DLD1 (cell line): ENCODE data around the gene NUMA1.

Experiments used
- in situ Hi-C: cut with HindIII; loops from 2 replicates; pipeline ENCODE4 v1.10.0; 2017; ENCODE audit warnings: low sequenced_read_pairs

The NUMA1 gene

GRCh38 chr11:71977743-71978418 is 102.5 kb downstream of the NUMA1 start:
- in situ Hi-C loops, result no loop called here

- in situ Hi-C loops, result no loop called here
Observed at GRCh38 chr11:71977090-71977489, 103.3 kb downstream of the NUMA1 start.

DNA sequence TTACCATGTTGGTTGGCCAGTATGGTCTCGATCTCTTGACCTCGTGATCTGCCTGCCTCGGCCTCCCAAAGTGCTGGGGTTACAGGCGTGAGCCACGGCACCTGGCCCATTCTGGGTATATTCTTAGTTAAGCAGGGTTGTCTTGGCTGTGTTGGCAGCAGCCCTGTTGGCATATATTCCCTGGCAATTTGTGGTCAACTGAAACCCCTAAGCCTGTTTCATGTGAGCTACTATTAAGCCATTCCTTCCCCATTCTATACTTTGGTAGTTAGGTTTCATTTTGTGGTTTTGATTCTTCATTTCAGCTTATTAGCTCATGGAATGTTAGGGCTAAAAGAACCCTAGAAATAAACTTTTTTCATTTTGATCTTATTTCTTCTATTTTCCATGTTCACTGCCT is 103.8 kb downstream of the NUMA1 start:
- in situ Hi-C loops, result no loop called here

DNA sequence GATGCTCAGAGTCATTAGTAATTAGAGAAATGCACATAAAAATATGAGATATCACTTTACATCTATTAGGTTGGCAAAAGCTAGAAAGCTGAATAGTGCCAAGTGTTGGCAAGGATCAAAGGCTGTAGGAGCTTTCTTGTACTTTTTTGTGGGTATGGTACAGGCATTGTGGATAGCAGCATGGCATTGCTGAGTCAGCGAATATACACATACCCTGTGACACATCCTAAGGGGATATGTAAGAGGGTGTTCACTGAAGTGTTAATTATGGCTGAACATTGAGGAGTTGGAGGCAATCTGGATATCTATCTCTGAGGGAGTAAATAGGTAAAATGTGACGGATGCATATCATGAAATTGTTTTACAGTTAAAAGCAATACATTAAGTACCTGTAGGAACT is 108.7 kb downstream of the NUMA1 start:
- in situ Hi-C loops, result no loop called here

GRCh38 chr11:71964641-71965040 is 115.7 kb downstream of the NUMA1 start:
- in situ Hi-C loops, result no loop called here

DNA sequence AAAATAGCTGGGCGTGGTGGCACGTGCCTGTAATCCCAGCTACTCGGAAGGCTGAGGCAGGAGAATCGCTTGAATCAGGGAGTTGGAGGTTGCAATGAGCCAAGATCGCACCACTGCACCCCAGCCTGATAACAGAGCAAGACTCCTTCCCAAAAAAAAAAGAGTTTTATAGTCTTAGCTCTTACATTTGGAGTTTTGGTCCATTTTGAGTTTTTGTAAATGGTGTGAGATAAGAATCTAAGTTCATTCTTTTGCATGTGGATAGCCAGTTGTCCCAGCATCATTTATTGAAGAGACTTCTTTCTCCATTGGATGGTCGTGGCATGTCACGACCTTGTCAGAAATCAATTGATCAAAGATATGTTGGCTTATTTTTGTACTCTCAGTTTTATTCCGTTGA is 116.9 kb downstream of the NUMA1 start:
- in situ Hi-C loops, result no loop called here

DNA sequence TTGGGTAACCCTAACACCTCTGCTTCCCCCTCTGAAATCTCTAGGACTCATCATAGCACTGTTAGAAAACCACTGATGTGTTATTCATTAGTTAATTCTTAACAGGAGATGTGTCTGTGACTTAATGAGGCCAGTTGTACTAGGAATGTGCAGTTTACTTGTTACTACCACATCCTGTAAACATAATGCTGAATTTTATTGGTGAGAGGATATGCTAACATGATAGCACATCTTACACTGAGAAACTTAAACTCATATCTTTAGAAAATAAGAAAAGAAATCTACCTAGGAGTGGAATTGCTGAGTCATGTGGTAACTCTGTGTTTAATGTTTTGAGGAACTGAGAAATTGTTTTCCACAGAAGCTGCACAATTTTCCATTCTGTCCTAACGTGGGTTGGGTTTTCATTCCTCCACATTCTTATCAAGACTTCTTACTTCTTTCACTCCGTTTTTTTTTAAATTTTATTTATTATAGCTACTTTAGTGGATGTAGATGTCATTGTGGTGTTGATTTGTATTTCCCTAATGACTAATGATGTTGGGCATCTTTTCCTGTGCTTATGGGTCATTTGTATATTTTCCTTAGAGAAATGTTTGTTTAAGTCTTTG is 117.8 kb downstream of the NUMA1 start:
- in situ Hi-C loops, result no loop called here

DNA sequence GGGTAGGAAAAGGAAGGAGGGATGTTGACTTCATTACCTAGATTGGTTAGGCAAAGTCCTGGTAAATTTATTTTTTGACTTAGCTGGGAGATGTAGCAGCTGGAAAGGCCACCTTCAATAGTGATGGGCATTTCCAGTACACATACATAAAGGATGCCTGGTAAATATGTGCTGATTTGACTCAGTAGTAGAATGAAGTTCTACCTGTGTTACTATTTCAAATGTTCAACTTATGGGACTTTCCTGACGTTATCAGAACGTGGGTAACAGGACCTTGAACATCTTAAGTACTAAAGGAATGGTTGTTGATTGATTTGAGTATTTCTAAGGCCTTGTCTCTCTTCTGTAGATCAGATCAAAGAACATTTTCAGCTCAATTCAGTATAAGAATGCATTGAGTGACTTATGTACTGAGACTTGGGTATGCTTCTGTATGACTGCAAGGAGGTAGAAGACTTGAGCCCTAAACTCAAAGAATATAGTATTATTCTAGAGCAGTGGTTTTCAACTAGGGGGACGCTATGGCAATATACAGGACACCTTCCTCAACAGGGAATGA is 124.4 kb downstream of the NUMA1 start:
- in situ Hi-C loops, result no loop called here
